Measurements from ENCODE around the gene FUBP1. TPM values are rescaled to one million over a fixed set of nuclear protein-coding genes. Genes with fewer than 3 reads are reported as not detected.
"Not testable (repeated sequence)": the region's sequence is repeated elsewhere in the genome, so short reads cannot be mapped to it uniquely, and the experiment has no call there.

Gene FUBP1
- 23.2 TPM for total RNA-seq

GRCh38 chr1:77978969-77979876 lies at the start of gene FUBP1:
Gene FUBP1, minus strand, starts transcription at chr1:77979072. Its CDS starts 68 bp downstream, at chr1:77979004.
- ATAC-seq (peak; percentile 89), DNase-seq (ENCODE audit: low spot score) (peak; percentile 94)

- ATAC-seq; DNase-seq (ENCODE audit: low spot score): not testable (repeated sequence)
Measured at GRCh38 chr1:78021134-78021533, 42.3 kb upstream of the FUBP1 start.

GRCh38 chr1:78019024-78019423 lies 40.2 kb upstream of the FUBP1 start:
- ATAC-seq (no peak), DNase-seq (ENCODE audit: low spot score) (no peak)

GRCh38 chr1:78015148-78015547 lies 36.3 kb upstream of the FUBP1 start:
- ATAC-seq = no peak

GRCh38 chr1:78011050-78011449 lies 32.2 kb upstream of the FUBP1 start:
- ATAC-seq = no peak
- no peak for DNase-seq (ENCODE audit: low spot score)

More at GRCh38 chr1:78015148-78015547, 36.3 kb upstream of the FUBP1 start:
- no peak for DNase-seq (ENCODE audit: low spot score)

- DNase-seq (ENCODE audit: low spot score) = no peak
- ATAC-seq = no peak
Measured at GRCh38 chr1:78009836-78010235, 31.0 kb upstream of the FUBP1 start.

GRCh38 chr1:78009276-78009675 lies 30.4 kb upstream of the FUBP1 start:
- ATAC-seq (no peak), DNase-seq (ENCODE audit: low spot score) (no peak)

GRCh38 chr1:78007677-78008341 lies 28.9 kb upstream of the FUBP1 start:
- no peak for ATAC-seq
- DNase-seq (ENCODE audit: low spot score) = no peak

GRCh38 chr1:78006521-78006920 lies 27.6 kb upstream of the FUBP1 start:
- no peak for ATAC-seq
- no peak for DNase-seq (ENCODE audit: low spot score)

GRCh38 chr1:78005755-78006154 lies 26.9 kb upstream of the FUBP1 start:
- DNase-seq (ENCODE audit: low spot score) = no peak
- peak; percentile 32 for ATAC-seq

GRCh38 chr1:78005448-78005722 lies 26.5 kb upstream of the FUBP1 start:
- no peak for ATAC-seq

GRCh38 chr1:78004719-78005447 lies 26.0 kb upstream of the FUBP1 start, which contains the start of gene DNAJB4:
Gene DNAJB4, plus strand, starts transcription at chr1:78004939. Its CDS starts 172 bp downstream, at chr1:78005111.
- DNase-seq (ENCODE audit: low spot score) (peak; percentile 74), ATAC-seq (peak; percentile 98)

More at GRCh38 chr1:78005448-78005722, 26.5 kb upstream of the FUBP1 start:
- DNase-seq (ENCODE audit: low spot score) = no peak

GRCh38 chr1:78003882-78004718 lies 25.2 kb upstream of the FUBP1 start:
- peak; percentile 61 for ATAC-seq

GRCh38 chr1:78003070-78003746 lies 24.3 kb upstream of the FUBP1 start:
- no peak for ATAC-seq
- no peak for DNase-seq (ENCODE audit: low spot score)

More at GRCh38 chr1:78003882-78004718, 25.2 kb upstream of the FUBP1 start:
- no peak for DNase-seq (ENCODE audit: low spot score)

- not testable (repeated sequence) for DNase-seq (ENCODE audit: low spot score); ATAC-seq
Measured at GRCh38 chr1:78000536-78000935, 21.7 kb upstream of the FUBP1 start.

GRCh38 chr1:77996734-77997133 lies 17.9 kb upstream of the FUBP1 start:
- ATAC-seq (no peak), DNase-seq (ENCODE audit: low spot score) (no peak)

GRCh38 chr1:77994117-77994705 lies 15.3 kb upstream of the FUBP1 start:
- DNase-seq (ENCODE audit: low spot score) (no peak), ATAC-seq (no peak)

GRCh38 chr1:77991638-77992037 lies 12.8 kb upstream of the FUBP1 start:
- DNase-seq (ENCODE audit: low spot score) = no peak
- no peak for ATAC-seq

- ATAC-seq (no peak), DNase-seq (ENCODE audit: low spot score) (no peak)
Measured at GRCh38 chr1:77990629-77991204, 11.8 kb upstream of the FUBP1 start.
